ENCODE results near the gene C2CD3.

Gene C2CD3

DNA sequence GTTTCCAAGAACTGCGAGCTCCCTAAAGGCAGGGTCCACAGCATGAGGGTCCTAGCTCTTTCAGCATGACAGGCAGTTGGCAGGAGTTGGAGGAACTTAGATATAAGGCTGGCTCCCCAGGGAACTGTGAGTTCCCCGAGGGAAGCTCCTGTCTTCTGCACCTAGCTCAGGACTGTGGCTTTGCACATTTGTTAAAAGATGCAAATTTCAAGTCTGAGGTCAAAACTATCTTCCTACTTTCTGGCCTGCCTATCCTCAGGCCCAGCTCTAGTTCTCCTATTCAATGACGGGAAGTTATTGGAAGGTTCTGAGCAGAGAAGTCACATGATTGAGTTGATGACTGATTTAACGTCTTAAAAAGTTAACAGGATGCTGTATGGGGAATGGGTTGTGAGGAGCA lies 150.3 kb downstream of the C2CD3 start:
- DNase-seq (ENCODE audit: low read depth in 2 of 2), result no peak

DNA sequence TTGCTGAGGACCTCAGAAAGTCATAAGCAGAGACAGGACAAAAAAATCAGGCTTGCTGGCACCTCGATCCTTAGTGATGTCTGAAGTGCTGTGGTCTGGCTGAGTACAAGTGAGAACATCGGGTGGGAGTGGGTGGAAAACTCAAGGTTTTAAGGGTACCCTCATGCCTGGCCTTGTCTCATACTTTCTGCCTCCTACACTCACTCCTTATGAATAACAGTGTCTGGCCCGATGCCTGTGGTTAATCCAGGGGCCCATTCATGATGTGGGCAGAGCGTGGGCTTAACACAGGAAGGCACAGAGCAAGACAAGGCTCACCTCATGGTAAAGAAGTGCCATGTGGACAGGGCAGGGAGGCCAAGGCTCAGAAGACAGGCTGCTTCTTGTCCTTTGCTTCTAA lies 150.9 kb downstream of the C2CD3 start:
- peak; percentile 76 to 78 for DNase-seq (ENCODE audit: low read depth in 2 of 2)

DNA sequence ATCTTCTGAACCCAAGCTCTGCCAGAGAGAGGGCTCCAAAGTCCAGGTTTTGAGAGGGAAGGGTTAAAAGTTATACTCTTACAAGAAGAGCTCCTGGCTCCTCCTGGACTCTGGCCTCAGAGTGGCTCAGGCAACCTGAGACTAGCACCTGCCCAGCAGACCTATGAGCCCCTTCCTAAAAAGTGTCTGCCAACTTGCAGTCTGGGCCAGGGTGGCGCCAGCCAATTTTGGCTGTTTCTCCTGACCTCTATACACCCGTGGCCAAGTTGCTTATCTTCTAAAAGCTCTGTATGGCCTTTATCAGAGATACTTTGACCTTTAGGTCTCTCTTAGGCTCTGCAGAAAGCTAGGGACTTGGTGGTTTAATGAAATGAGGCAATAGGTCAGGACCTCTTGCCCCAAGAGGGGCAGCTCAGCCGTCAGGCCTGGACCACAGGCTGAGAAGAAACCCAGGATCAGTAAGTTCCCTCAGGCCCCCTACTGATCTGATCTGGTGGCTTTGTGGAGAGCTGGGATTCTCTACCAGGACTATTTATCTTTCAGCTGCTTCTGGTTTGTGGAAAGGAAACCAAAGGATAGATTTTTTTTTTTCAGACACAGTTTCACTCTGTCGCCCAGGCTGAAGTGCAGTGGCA lies 151.6 kb downstream of the C2CD3 start:
- DNase-seq (ENCODE audit: low read depth in 2 of 2), result no peak

DNA sequence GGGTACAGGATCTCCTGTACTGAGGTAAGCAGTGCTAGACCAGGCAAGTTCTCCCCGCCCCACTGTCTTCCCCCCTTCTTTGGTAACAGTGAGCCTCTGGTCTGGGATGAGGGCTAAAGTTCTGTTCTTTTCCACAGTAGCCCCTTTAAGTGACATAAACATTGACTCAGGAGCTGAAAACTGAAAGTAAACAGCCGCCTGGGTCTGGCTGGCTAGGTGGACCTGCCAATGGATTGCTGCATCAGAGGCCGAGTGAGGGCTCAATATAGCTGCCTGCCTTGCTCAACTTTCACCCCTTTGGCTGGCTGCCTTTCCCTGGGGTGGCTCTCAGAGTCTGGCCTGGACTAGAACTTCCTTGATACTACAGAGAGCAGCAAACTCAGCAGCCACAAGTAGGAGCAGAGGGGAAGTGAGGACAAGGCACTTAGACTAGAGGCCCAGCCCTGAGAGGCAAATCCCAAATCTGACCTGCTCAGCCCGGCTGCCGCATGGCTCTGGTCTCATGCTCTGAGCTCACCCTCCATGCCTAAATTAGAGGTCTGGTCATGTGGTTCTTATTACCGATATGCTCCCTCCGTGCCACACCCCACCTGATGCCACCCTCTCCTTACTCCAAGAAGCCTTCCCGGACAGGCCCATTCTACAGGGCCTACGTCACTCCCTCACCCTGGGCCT lies 152.3 kb downstream of the C2CD3 start:
- no peak for DNase-seq (ENCODE audit: low read depth in 2 of 2)

DNA sequence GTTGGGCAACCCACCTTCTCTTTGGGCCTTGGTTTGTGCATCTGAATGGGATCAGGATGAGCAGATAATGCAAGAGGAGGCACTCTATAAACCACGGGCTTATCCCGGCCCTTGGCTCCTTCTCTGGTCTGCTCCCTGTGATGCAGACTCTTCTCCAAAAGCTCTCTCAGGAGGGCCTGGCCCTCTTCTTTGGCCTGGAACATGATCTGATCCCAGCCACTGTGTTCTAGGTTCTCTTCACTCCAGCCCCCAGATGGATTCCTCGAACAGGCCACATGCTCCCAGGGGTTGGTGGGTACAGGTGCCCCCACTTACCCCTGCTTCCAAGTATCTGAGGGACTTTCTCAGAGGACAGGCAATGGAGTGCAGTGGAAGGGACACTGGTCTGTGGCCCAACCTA lies 153.2 kb downstream of the C2CD3 start:
- DNase-seq (ENCODE audit: low read depth in 2 of 2), result no peak

GRCh38 chr11:74015919-74016684 lies 154.7 kb downstream of the C2CD3 start:
- DNase-seq (ENCODE audit: low read depth in 2 of 2), result no peak

DNA sequence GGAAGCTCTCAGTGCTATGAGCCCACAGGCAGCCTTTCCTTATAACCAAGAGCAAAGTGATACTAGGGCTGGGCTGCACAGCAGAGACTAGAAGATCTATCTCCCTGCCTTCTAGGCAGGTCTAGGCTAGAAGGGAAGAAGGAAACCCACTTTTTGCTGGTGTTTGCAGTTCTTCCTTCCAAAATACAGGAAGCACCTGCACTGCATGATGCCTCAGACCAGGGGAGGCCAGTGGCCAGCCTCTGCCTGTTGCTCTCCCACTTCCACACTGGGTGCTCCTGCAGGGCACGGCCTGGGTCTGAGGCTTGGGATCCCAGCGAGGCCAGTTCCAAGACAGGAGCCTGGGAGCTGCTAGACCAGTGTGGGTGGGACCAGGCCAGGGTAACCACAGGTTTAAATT lies 155.9 kb downstream of the C2CD3 start:
- DNase-seq (ENCODE audit: low read depth in 2 of 2), result no peak

DNA sequence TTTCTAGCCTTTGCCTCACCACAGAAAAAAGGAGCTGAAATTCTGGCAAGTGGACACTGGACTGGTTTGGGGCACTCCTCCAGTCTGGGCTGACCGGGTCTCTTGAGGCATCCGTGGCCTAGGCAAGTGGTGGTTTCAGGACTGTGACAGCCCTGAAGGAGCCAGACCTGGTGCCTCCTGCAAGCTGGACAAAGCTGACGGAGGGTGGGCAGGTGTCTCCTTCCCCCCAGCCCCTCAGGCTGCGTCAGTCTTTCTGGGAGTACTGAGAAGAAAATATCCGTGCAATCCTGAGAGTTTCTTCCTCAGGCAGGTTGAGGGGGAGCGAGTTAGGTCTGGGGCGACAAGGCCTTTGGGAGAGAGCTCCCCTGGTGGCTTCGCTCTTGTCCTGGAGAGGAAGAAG lies 157.7 kb downstream of the C2CD3 start:
- no peak for DNase-seq (ENCODE audit: low read depth in 2 of 2)

DNA sequence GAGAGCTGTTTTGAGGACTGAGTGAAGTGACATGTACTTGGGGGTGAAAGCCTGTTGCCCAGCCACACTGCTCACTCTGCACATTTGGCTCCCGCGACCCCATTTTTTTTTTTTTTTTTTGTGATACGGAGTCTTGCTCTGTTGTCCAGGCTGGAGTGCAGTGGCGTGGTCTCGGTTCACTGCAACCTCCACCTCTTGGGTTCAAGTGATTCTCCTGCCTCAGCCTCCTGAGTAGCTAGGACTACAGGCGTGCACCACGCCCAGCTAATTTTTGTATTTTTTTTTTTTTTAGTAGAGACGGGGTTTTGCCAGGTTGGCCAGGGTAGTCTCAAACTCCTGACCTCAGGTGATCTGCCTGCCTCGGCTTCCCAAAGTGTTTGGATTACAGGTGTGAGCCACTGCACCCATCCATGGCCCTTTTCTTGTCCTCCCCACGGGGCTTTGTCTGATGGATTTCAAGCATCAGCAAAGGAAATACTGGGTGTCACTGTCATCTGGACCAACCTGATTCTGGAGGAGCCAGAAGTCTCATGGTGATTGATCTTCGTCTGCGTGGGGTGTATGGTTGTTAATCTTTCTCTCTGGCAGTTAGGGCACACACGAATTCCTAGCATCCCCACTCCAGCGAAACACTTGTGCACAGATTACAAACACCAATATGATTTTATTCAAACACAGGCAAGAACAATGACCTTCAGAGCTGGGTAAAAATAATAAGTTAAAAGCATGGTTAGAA lies 158.6 kb downstream of the C2CD3 start:
- DNase-seq (ENCODE audit: low read depth in 2 of 2), result no peak

- DNase-seq (ENCODE audit: low read depth in 2 of 2), result peak; percentile 60 to 68
Measured at GRCh38 chr11:74011360-74012073, 159.3 kb downstream of the C2CD3 start.

DNA sequence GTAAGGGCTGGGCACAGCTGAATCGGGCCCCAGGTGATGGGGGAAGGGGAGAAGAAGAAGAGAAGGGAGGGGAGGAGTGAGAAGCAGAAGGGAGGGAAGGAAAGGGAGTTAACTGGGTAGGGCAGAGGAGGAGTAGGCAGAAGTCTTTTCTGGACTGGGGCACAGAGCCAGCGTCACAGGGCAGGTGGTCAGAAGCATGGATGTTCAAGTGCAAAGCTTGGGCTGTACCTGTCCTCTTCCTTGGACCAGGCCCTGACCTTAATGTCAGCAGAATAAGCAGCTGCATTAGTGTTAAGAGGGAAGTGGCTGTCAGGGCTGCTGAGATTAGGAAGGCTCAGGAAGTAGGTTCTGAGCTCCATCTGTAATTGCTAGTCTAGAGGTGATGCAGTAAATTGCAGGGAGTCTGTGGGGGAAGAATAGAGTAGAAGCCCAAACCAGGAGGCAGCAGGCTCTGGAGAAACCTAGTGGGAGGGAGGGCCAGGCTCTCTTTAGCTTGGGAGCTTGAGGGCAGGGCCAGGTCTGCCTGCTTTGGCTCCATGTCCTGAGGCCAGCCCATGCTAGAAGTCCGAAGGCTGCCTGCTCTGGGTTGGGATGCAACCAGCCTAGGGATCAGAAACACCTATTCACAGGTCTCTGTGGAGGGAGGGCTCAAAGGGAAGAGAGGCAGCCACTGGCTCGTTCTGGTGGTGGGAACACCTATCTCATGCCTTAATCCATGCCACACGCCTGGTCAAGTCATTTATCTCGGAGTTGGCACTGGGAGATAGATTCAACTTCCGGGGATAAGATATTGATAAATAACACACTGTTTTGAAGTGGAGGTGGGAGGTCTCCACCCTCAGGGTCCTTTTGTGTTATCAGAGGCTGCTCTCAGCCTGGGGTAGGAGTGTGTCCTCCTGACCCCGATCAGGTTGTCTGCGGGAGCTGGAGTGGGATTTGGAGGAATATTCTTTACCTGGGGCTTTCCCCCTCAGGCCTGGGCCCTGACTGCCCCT lies 160.2 kb downstream of the C2CD3 start:
- no peak for DNase-seq (ENCODE audit: low read depth in 2 of 2)

- no peak for DNase-seq (ENCODE audit: low read depth in 2 of 2)
Measured at GRCh38 chr11:74009675-74010305, 161.0 kb downstream of the C2CD3 start.

DNA sequence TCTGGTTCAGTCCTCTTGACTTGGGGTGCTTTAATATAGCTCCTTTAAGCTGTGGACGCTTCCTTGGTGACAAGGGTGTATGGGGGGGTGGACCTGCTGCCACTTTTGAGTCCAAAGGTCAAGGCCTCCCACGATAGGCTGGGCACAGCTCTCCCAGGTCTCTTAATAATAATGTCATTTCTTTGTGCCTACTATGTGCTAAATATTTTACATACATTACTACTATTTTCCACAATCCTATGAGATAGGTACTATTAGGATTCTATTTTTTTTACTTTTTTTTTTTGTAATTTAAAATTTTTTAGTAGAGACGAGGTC lies 161.6 kb downstream of the C2CD3 start:
- DNase-seq (ENCODE audit: low read depth in 2 of 2), result no peak

DNA sequence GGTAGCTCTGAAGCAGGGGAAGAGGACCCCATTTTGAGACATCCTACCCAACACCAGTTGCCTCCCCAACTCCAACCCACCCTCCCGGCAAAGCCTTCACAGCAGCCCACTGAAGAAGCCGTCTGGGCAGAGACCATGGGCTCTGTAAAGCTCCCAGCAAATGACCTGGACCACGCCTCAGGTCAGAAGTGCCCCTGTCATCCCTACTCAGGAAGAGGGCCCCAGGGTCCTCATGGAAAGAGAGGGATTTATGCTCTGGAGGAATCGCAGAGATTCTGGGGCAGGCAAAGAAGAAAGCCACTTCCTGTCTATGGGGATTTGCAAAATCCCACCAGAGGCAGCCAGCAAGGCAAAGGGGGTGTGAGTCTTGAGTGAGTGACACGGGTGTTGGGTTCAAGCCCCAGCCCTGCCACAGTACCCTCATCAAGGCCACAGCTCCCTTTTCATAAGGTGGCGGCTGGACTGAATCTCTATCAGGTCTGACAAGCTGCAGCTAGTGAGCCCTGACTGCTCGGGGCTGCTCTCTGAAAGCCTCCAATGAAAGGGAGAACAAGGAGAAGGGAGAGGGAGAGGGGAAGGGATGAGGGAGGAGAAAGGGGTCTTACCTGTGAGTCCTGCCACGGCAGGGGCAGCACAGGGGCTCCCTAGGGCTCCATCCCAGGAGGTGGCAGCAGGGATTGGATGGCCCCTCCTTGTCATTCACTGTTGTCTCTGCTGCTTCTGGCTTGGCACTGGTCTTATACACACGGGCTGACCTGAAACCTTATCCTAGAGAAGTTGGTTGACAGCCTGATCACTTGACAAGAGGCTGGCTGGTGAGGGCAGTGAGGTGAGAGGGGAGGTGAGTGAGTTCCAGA lies 162.2 kb downstream of the C2CD3 start, which contains the start of gene UCP3:
Gene UCP3, minus strand, starts transcription at position 713 of the 857 bp plus-strand sequence. CDS start 2,043 bp downstream, outside the sequence.
- DNase-seq (ENCODE audit: low read depth in 2 of 2), result no peak

DNA sequence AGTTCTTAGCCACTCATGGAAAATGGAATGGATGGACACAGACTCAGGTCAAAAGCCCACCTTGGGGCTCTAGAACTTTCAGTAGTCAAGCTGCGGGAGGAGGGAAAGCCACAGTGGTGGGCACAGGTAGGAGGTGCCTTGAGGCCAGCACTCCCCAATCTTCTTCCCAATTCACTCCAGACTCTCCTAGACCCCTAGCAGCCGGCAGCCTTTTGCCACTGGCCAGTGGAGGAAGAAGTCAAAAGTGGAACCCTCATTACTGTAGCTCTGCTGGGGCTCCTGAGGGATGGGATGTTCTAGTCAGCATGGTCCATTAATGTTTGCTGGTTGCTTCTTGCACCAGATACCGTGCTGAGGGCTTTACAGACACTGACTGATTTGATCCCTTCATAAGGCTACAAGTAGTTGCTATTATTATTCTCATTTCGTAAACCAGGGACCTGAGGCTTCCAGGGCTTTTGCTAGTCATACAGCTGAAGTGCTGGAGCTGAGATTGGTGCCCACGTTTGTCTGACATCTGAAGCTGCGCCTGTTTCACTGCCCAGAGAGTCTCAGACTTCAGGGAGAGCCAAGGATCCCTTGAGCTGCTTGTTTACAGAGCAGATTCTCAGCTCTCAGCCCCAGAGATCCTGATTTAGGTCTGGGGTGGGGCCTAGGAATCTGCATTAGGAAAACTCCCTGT lies 163.0 kb downstream of the C2CD3 start:
- no peak for DNase-seq (ENCODE audit: low read depth in 2 of 2)

GRCh38 chr11:74006743-74007304 lies 164.0 kb downstream of the C2CD3 start:
- DNase-seq (ENCODE audit: low read depth in 2 of 2), result no peak

GRCh38 chr11:74005721-74006517 lies 164.9 kb downstream of the C2CD3 start:
- DNase-seq (ENCODE audit: low read depth in 2 of 2), result no peak

All from stimulated activated CD8-positive, alpha-beta memory T cell treated with anti-CD3 and anti-CD28 coated beads, Interleukin-15, amount 100 ng/mL, for 48 hours (primary cell).